SK-N-SH (cell line): Measurements from ENCODE around the gene HMG20A. TPM values are rescaled to one million over a fixed set of nuclear protein-coding genes. Genes with fewer than 3 reads are reported as not detected.

Source experiments
- CTCF ChIA-PET: fragments of 300-600, 350-600 bp; formaldehyde crosslinking; extraction: SDS; loops from one replicate; lab custom pipeline; 2021; lab: Yijun Ruan, JAX
- POLR2A ChIA-PET: fragments of 350-600 bp; sonication (Branson Sonifier 250); formaldehyde crosslinking; extraction: SDS; loops from one replicate; lab custom pipeline; 2020; ENCODE audit warnings: antibody characterized with exemption, inconsistent platforms; lab: Yijun Ruan, JAX
- DNase-seq: peaks from one replicate; pipeline ENCODE4 v3.0.0; 2012
- H2AFZ ChIP-seq: fragments of 200-600 bp; sonication (generic); 2 replicates; pipeline ENCODE4 v1.8.1; 2016; ENCODE audit warnings: antibody characterized with exemption, mild to moderate bottlenecking, low read depth
- H3F3A ChIP-seq: fragments of 200-600 bp; sonication (generic); replicated peaks from 2 replicates; pipeline ENCODE3; 2016; ENCODE audit warnings: antibody characterized with exemption, mild to moderate bottlenecking; ENCODE audit not compliant: insufficient read depth
- H3K27ac ChIP-seq, 2 experiments: fragments of 200-500 bp in 1 of 2; fragments of 200-600 bp in 1 of 2; sonication (Bioruptor generic) in 1 of 2; sonication (generic), shearing (Covaris generic) in 1 of 2; 2 replicates each; pipeline versions ENCODE4 v1.5.1 to v1.6.1; 2014 to 2016; ENCODE audit warnings: low read depth in 2 of 2, inconsistent platforms in 1 of 2, low read length in 1 of 2, mild to moderate bottlenecking in 1 of 2, mixed read lengths in 1 of 2
- H3K27me3 ChIP-seq: fragments of 200-600 bp; sonication (generic), shearing (Covaris generic); 2 replicates; pipeline ENCODE4 v1.6.1; 2016; ENCODE audit warnings: mixed run types; ENCODE audit not compliant: insufficient read depth
- H3K36me3 ChIP-seq, 2 experiments: fragments of 200-500 bp in 1 of 2; fragments of 200-600 bp in 1 of 2; sonication (Bioruptor generic) in 1 of 2; sonication (generic) in 1 of 2; replicated peaks in 1 of 2; 2 replicates each; pipeline versions ENCODE3 to v1.5.1; 2014 to 2016; ENCODE audit warnings: low read length in 1 of 2, mild to moderate bottlenecking in 1 of 2; ENCODE audit not compliant: insufficient read depth in 2 of 2, control insufficient read depth in 1 of 2
- H3K4me1 ChIP-seq, 2 experiments: fragments of 200-500 bp in 1 of 2; fragments of 200-600 bp in 1 of 2; sonication (Bioruptor generic) in 1 of 2; sonication (generic), shearing (Covaris generic) in 1 of 2; 2 replicates each; pipeline versions ENCODE4 v1.5.1 to v1.6.1; 2014 to 2016; ENCODE audit warnings: low read depth in 1 of 2, low read length in 1 of 2, mixed run types in 1 of 2; ENCODE audit not compliant: insufficient read depth in 2 of 2, control insufficient read depth in 1 of 2
- H3K4me2 ChIP-seq: fragments of 200-600 bp; sonication (generic), shearing (Covaris generic); 2 replicates; pipeline ENCODE4 v1.6.1; 2017; ENCODE audit warnings: mixed run types
- H3K4me3 ChIP-seq, 2 experiments: fragments of 200-500 bp in 1 of 2; fragments of 200-600 bp in 1 of 2; sonication (Bioruptor generic) in 1 of 2; sonication (generic), shearing (Covaris generic) in 1 of 2; 2 replicates each; pipeline versions ENCODE4 v1.5.1 to v1.8.1; 2014 to 2016; ENCODE audit warnings: low read depth in 2 of 2, inconsistent platforms in 1 of 2, low read length in 1 of 2, mild to moderate bottlenecking in 1 of 2, mixed read lengths in 1 of 2, moderate library complexity in 1 of 2
- H3K79me2 ChIP-seq: fragments of 200-600 bp; sonication (generic); 2 replicates; pipeline ENCODE4 v1.8.1; 2017; ENCODE audit warnings: mild to moderate bottlenecking; ENCODE audit not compliant: insufficient read depth
- H3K9ac ChIP-seq: fragments of 200-600 bp; sonication (generic); 2 replicates; pipeline ENCODE4 v1.6.1; 2017; ENCODE audit warnings: mixed run types
- H3K9me2 ChIP-seq: fragments of 200-600 bp; sonication (generic); 2 replicates; pipeline ENCODE4 v1.6.1; 2017; ENCODE audit warnings: mixed run types
- H3K9me3 ChIP-seq: fragments of 200-600 bp; sonication (generic); 2 replicates; pipeline ENCODE4 v1.6.1; 2017; ENCODE audit warnings: mixed run types, mild to moderate bottlenecking, moderate library complexity
- H4K20me1 ChIP-seq: fragments of 200-600 bp; sonication (generic); 2 replicates; pipeline ENCODE4 v1.6.1; 2017; ENCODE audit warnings: mild to moderate bottlenecking, mixed run types; ENCODE audit not compliant: insufficient read depth
- EZH2phosphoT487 ChIP-seq: fragments of 200-600 bp; sonication (generic); IDR thresholded peaks from 2 replicates; pipeline ENCODE4 v1.6.1; 2017; ENCODE audit warnings: low read depth, mixed run types, mild to moderate bottlenecking, antibody characterized with exemption, moderate library complexity, borderline replicate concordance
- GABPA ChIP-seq: IDR thresholded peaks from 2 replicates; pipeline ENCODE4 v1.4.0; 2012; ENCODE audit warnings: low read depth, mild to moderate bottlenecking
- MAX ChIP-seq: IDR thresholded peaks from 2 replicates; pipeline ENCODE4 v1.4.0; 2012; ENCODE audit warnings: low read depth
- PBX3 ChIP-seq: IDR thresholded peaks from 2 replicates; pipeline ENCODE4; 2012
- TAF1 ChIP-seq: IDR thresholded peaks from 2 replicates; pipeline ENCODE4 v1.6.1; 2012; ENCODE audit warnings: low read depth, mild to moderate bottlenecking, low read length, moderate library complexity, borderline replicate concordance
- TCF12 ChIP-seq: IDR thresholded peaks from 2 replicates; pipeline ENCODE4 v1.4.0; 2012
- TEAD4 ChIP-seq: IDR thresholded peaks from 2 replicates; pipeline ENCODE4 v1.4.0; 2012; ENCODE audit warnings: mild to moderate bottlenecking, borderline replicate concordance; ENCODE audit not compliant: insufficient read depth
- WGBS: methylation state at CpG from one replicate; pipeline ENCODE4 v1.1.6; 2017; ENCODE audit warnings: low lambda C conversion rate; 5-methylcytosine and 5-hydroxymethylcytosine counted together
- polyA plus RNA-seq, 3 experiments: library from polyadenylated mRNA; depleted of rRNA; stranded (reverse); fragments of >200 nt; gene quantifications; 2 replicates each; pipeline ENCODE4 v1.2.3, GENCODE V29; 2012
- TF ChIP-seq, protein P1 (sequence below): IDR thresholded peaks from 2 replicates; pipeline ENCODE4 v1.6.1; 2012; ENCODE audit warnings: mild to moderate bottlenecking, low read depth, low read length, moderate library complexity

HMG20A gene
- polyA plus RNA-seq, 1 of the 3 experiments (the other 2 are of a cell fraction), result 27.7 TPM

- no peak overlapping the region for H3K4me2 ChIP-seq
- peaks cover 0 to 5% of the 10 kb centered on the region in 2 experiments; a peak in 2 of 4 replicates for H3K4me1 ChIP-seq
- 0 out of 2 replicates have a peak, but pooled peaks cover 13% of the 10 kb centered on the region for H3K9me3 ChIP-seq
- peaks cover 100% of the 10 kb centered on the region for H3K79me2 ChIP-seq
- H3K27me3 ChIP-seq, result no peaks in the 10 kb centered on the region
- ChIA-PET CTCF (no interaction called here), POLR2A (no interaction called here)
- H3K4me3 ChIP-seq, result no peak overlapping the region
- DNase-seq, result no peak
- H3K36me3 ChIP-seq, result peaks cover 0 to 11% of the 10 kb centered on the region in 2 experiments
- TF ChIP-seq GABPA (no peak), PBX3 (no peak)
- H2AFZ ChIP-seq, result no peak overlapping the region
- H4K20me1 ChIP-seq, result peaks cover 94% of the 10 kb centered on the region
- no peak overlapping the region for H3K9ac ChIP-seq
- no peaks in the 10 kb centered on the region for H3F3A ChIP-seq
- no peak overlapping the region for H3K27ac ChIP-seq
- 94% methylated on average over 3 of the region's 3 CpGs for WGBS
- H3K9me2 ChIP-seq, result no peaks in the 10 kb centered on the region
Observed at GRCh38 chr15:77391372-77391951, 29.2 kb upstream of the HMG20A start.

DNA sequence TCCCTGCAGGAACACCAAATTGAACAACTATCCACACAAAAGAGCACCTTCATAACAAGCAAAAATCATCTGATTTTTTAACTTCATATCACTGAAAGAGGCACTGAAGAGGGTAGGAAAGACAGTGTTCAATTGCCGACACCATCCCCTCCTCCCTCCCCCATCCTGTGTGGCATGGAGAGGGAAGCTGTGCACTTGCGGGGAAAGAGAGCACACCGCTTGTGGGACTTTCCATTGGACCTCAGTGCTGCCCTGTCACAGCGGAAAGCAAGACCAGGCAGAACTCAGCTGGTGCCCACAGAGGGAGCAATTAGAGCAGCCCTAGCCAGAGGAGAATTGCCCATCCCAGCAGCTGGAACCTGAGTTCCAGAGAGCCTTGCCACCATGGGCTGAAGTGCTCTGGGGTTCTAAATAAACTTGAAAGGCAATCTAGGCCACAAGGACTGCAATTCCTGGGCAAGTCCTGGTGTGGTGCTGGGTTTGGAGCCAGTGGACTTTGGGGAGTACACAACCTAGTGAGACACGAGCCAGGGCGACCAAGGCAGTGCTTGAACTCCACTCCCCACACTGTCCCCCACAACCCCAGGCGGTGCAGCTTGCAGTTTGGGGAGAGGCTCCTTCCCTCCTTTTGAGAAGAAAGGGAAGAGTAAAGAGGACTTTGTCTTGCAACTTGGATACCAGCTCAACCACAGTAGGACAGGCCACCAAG is 27.8 kb upstream of the HMG20A start:
- DNase-seq, result no peak
- no peaks in the 10 kb centered on the region for H3K9me2 ChIP-seq
- no peak overlapping the region for H3K4me2 ChIP-seq
- H3K4me3 ChIP-seq, result no peak overlapping the region
- TF ChIP-seq TCF12 (no peak), TEAD4 (no peak), MAX (no peak), TAF1 (no peak), EZH2phosphoT487 (no peak)
- TF ChIP-seq, protein P1, sequence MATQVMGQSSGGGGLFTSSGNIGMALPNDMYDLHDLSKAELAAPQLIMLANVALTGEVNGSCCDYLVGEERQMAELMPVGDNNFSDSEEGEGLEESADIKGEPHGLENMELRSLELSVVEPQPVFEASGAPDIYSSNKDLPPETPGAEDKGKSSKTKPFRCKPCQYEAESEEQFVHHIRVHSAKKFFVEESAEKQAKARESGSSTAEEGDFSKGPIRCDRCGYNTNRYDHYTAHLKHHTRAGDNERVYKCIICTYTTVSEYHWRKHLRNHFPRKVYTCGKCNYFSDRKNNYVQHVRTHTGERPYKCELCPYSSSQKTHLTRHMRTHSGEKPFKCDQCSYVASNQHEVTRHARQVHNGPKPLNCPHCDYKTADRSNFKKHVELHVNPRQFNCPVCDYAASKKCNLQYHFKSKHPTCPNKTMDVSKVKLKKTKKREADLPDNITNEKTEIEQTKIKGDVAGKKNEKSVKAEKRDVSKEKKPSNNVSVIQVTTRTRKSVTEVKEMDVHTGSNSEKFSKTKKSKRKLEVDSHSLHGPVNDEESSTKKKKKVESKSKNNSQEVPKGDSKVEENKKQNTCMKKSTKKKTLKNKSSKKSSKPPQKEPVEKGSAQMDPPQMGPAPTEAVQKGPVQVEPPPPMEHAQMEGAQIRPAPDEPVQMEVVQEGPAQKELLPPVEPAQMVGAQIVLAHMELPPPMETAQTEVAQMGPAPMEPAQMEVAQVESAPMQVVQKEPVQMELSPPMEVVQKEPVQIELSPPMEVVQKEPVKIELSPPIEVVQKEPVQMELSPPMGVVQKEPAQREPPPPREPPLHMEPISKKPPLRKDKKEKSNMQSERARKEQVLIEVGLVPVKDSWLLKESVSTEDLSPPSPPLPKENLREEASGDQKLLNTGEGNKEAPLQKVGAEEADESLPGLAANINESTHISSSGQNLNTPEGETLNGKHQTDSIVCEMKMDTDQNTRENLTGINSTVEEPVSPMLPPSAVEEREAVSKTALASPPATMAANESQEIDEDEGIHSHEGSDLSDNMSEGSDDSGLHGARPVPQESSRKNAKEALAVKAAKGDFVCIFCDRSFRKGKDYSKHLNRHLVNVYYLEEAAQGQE, result no peak
- no peak overlapping the region for H3K27ac ChIP-seq
- no peaks in the 10 kb centered on the region for H3F3A ChIP-seq
- POLR2A ChIA-PET, result interaction anchor here (0.5 kb wide), 1 partner anchor 9 kb away, joined by 3 read pairs; no protein-coding TSS in a partner anchor
- peaks cover 89% of the 10 kb centered on the region for H4K20me1 ChIP-seq
- H3K27me3 ChIP-seq, result no peaks in the 10 kb centered on the region
- 0 out of 2 replicates have a peak, but pooled peaks cover 13% of the 10 kb centered on the region for H3K9me3 ChIP-seq
- H3K4me1 ChIP-seq, result peaks cover 0 to 5% of the 10 kb centered on the region in 2 experiments; a peak in 2 of 4 replicates
- whole genome bisulfite sequencing, result 96% methylated on average over 7 of the region's 7 CpGs
- no peak overlapping the region for H3K9ac ChIP-seq
- H2AFZ ChIP-seq, result no peak overlapping the region
- H3K36me3 ChIP-seq, result peaks cover 0 to 11% of the 10 kb centered on the region in 2 experiments
- CTCF ChIA-PET, result no interaction called here
- H3K79me2 ChIP-seq, result peaks cover 100% of the 10 kb centered on the region
